IMR-90 (cell line): ENCODE measurements around the gene VPS13C. TPM values are rescaled to one million over a fixed set of nuclear protein-coding genes. Genes with fewer than 3 reads are reported as not detected.

Source experiments
- ATAC-seq: fragments of 200-7000 bp; cut with Tn5 transposase; 2 replicates; pipeline ENCODE4 v1.9.1; 2020; ENCODE audit warnings: low read depth, mild to moderate bottlenecking, moderate library complexity
- BruUV-seq: library from RNA; stranded (reverse); fragments of 400-500 nt; replicated peaks from 2 replicates; lab custom pipeline; 2021; lab: Mats Ljungman, UMichigan
- CTCF ChIA-PET: fragments of 300-600 bp; formaldehyde crosslinking; extraction: SDS; loops from one replicate; lab custom pipeline; 2021; ENCODE audit warnings: antibody characterized with exemption; lab: Yijun Ruan, JAX
- POLR2A ChIA-PET: fragments of 300-600 bp; sonication (Branson Sonifier 250); formaldehyde crosslinking; loops from one replicate; lab custom pipeline; 2022; ENCODE audit warnings: antibody characterized with exemption; ENCODE audit not compliant: unreplicated experiment; lab: Charles Lee
- DNase-seq: peaks from one replicate; pipeline ENCODE4 v3.0.0; 2013
- H2AFZ ChIP-seq: replicated peaks from 2 replicates; pipeline ENCODE3; 2013; ENCODE audit warnings: low read length, mild to moderate bottlenecking; ENCODE audit not compliant: poor library complexity
- H2AK5ac ChIP-seq: 2 replicates; pipeline ENCODE4 v1.6.1; 2013; ENCODE audit warnings: low read depth, low read length, inconsistent platforms
- H2AK9ac ChIP-seq: replicated peaks from 2 replicates; pipeline ENCODE3; 2013; ENCODE audit warnings: mild to moderate bottlenecking, low read depth, low read length, moderate library complexity; ENCODE audit not compliant: poor library complexity
- H2BK120ac ChIP-seq: 2 replicates; pipeline ENCODE4 v1.6.1; 2013; ENCODE audit warnings: low read depth, low read length, inconsistent platforms
- H2BK15ac ChIP-seq: 3 replicates; pipeline ENCODE4 v1.6.1; 2013; ENCODE audit warnings: low read depth, low read length, inconsistent platforms
- H2BK20ac ChIP-seq: 2 replicates; pipeline ENCODE4 v1.6.1; 2013; ENCODE audit warnings: low read depth, mild to moderate bottlenecking, inconsistent platforms, low read length, moderate library complexity
- H2BK5ac ChIP-seq: 2 replicates; pipeline ENCODE4 v1.6.1; 2013; ENCODE audit warnings: mild to moderate bottlenecking, low read depth, low read length, inconsistent platforms; ENCODE audit not compliant: poor library complexity, severe bottlenecking
- H3K14ac ChIP-seq: replicated peaks from 2 replicates; pipeline ENCODE4 v1.6.1; 2013; ENCODE audit warnings: low read depth, low read length, inconsistent platforms
- H3K18ac ChIP-seq: 2 replicates; pipeline ENCODE4 v1.6.1; 2013; ENCODE audit warnings: low read depth, low read length, control low read depth
- H3K23ac ChIP-seq: 2 replicates; pipeline ENCODE4 v1.6.1; 2013; ENCODE audit warnings: low read depth, low read length, inconsistent platforms
- H3K27ac ChIP-seq: 2 replicates; pipeline ENCODE4 v1.5.1; 2013; ENCODE audit warnings: mild to moderate bottlenecking, control low read depth, low read length; ENCODE audit not compliant: insufficient read depth
- H3K27me3 ChIP-seq: 2 replicates; pipeline ENCODE4 v1.6.1; 2013; ENCODE audit warnings: low read length; ENCODE audit not compliant: control insufficient read depth, insufficient read depth
- H3K36me3 ChIP-seq: 2 replicates; pipeline ENCODE4 v1.6.1; 2013; ENCODE audit warnings: low read length, mixed read lengths; ENCODE audit not compliant: control insufficient read depth, insufficient read depth
- H3K4ac ChIP-seq: 2 replicates; pipeline ENCODE4 v1.6.1; 2013; ENCODE audit warnings: low read depth, low read length, inconsistent platforms
- H3K4me1 ChIP-seq: 2 replicates; pipeline ENCODE4 v1.6.1; 2013; ENCODE audit warnings: low read length, mixed read lengths; ENCODE audit not compliant: control insufficient read depth, insufficient read depth
- H3K4me2 ChIP-seq: 2 replicates; pipeline ENCODE4 v1.6.1; 2013; ENCODE audit warnings: low read depth, mild to moderate bottlenecking, control low read depth, low read length, moderate library complexity
- H3K4me3 ChIP-seq: 2 replicates; pipeline ENCODE4 v1.5.1; 2013; ENCODE audit warnings: low read depth, mild to moderate bottlenecking, control low read depth, low read length, moderate library complexity; ENCODE audit not compliant: insufficient read depth
- H3K56ac ChIP-seq: 2 replicates; pipeline ENCODE4 v1.6.1; 2013; ENCODE audit warnings: low read length, inconsistent platforms; ENCODE audit not compliant: insufficient read depth; ENCODE audit errors: extremely low read depth
- H3K79me1 ChIP-seq, 2 experiments: 2 replicates each; pipeline ENCODE4 v1.6.1; 2013; ENCODE audit warnings: low read length in 2 of 2, inconsistent platforms in 1 of 2, low read depth in 1 of 2
- H3K9ac ChIP-seq: 2 replicates; pipeline ENCODE4 v1.6.1; 2013; ENCODE audit warnings: low read depth, low read length, control low read depth
- H3K9me1 ChIP-seq: 2 replicates; pipeline ENCODE4 v1.6.1; 2013; ENCODE audit warnings: low read length, inconsistent platforms; ENCODE audit not compliant: insufficient read depth
- H3K9me3 ChIP-seq: 2 replicates; pipeline ENCODE4 v1.6.1; 2013; ENCODE audit warnings: low read length; ENCODE audit not compliant: control insufficient read depth, insufficient read depth
- H4K20me1 ChIP-seq: 2 replicates; pipeline ENCODE4 v1.6.1; 2013; ENCODE audit warnings: low read length, inconsistent platforms; ENCODE audit not compliant: insufficient read depth
- H4K5ac ChIP-seq: 2 replicates; pipeline ENCODE4 v1.6.1; 2013; ENCODE audit warnings: mild to moderate bottlenecking, low read depth, low read length, control low read depth
- H4K8ac ChIP-seq, 2 experiments: 2 replicates each; pipeline ENCODE4 v1.6.1; 2013; ENCODE audit warnings: low read depth in 2 of 2, low read length in 2 of 2, control low read depth in 1 of 2, inconsistent platforms in 1 of 2
- H4K91ac ChIP-seq: 2 replicates; pipeline ENCODE4 v1.6.1; 2013; ENCODE audit warnings: low read depth, low read length, inconsistent platforms; ENCODE audit not compliant: insufficient read depth
- BHLHE40 ChIP-seq: fragments of 150-350 bp; IDR thresholded peaks from 2 replicates; pipeline ENCODE4 v1.6.1; 2016; ENCODE audit warnings: mild to moderate bottlenecking, low read depth, low read length
- CHD1 ChIP-seq: IDR thresholded peaks from 2 replicates; pipeline ENCODE4 v1.6.1; 2012; ENCODE audit warnings: low read depth, low read length, improper control_type of control experiment
- CTCF ChIP-seq: conservative IDR thresholded peaks from 2 replicates; pipeline ENCODE4 v1.5.1; 2012; ENCODE audit warnings: mild to moderate bottlenecking, low read depth, low read length, improper control_type of control experiment
- ELK1 ChIP-seq: fragments of 150-350 bp; IDR thresholded peaks from 2 replicates; pipeline ENCODE4 v1.6.1; 2016; ENCODE audit warnings: low read depth, mild to moderate bottlenecking, low read length, moderate library complexity, borderline replicate concordance
- MAFK ChIP-seq: IDR thresholded peaks from 2 replicates; pipeline ENCODE4 v1.6.1; 2012; ENCODE audit warnings: low read depth, low read length, improper control_type of control experiment
- MAZ ChIP-seq: IDR thresholded peaks from 2 replicates; pipeline ENCODE4 v1.6.1; 2012; ENCODE audit warnings: low read depth, mild to moderate bottlenecking, low read length, improper control_type of control experiment, moderate library complexity, borderline replicate concordance
- MXI1 ChIP-seq: IDR thresholded peaks from 2 replicates; pipeline ENCODE4 v1.6.1; 2012; ENCODE audit warnings: low read depth, mild to moderate bottlenecking, low read length, moderate library complexity, borderline replicate concordance
- NFE2L2 ChIP-seq: fragments of 150-350 bp; IDR thresholded peaks from 2 replicates; pipeline ENCODE4 v1.6.1; 2016; ENCODE audit warnings: low read depth, mild to moderate bottlenecking, low read length
- POLR2A ChIP-seq: IDR thresholded peaks from 2 replicates; pipeline ENCODE4 v1.6.1; 2012; ENCODE audit warnings: mild to moderate bottlenecking, low read depth, low read length
- RAD21 ChIP-seq: IDR thresholded peaks from 2 replicates; pipeline ENCODE4 v1.6.1; 2012; ENCODE audit warnings: low read length, improper control_type of control experiment
- RCOR1 ChIP-seq: IDR thresholded peaks from 2 replicates; pipeline ENCODE4 v1.6.1; 2012; ENCODE audit warnings: mild to moderate bottlenecking, low read length, improper control_type of control experiment; ENCODE audit not compliant: insufficient replicate concordance
- RFX5 ChIP-seq: IDR thresholded peaks from 2 replicates; pipeline ENCODE4 v1.8.0; 2012; ENCODE audit warnings: low read depth, mild to moderate bottlenecking, low read length, moderate library complexity
- SMC3 ChIP-seq: fragments of 150-350 bp; IDR thresholded peaks from 2 replicates; pipeline ENCODE4 v1.6.1; 2016; ENCODE audit warnings: low read depth, mild to moderate bottlenecking, antibody characterized with exemption, low read length, moderate library complexity
- USF2 ChIP-seq: fragments of 150-350 bp; IDR thresholded peaks from 2 replicates; pipeline ENCODE4 v1.6.1; 2017; ENCODE audit warnings: mild to moderate bottlenecking, antibody characterized with exemption, low read length, low read depth
- WGBS, 2 experiments: methylation state at CpG; one replicate each; pipeline versions ENCODE4 v1.1.5 to v1.1.7; 2013; ENCODE audit warnings: missing lambda C conversion rate in 2 of 2; ENCODE audit not compliant: insufficient read length in 1 of 2; ENCODE audit errors: extremely low coverage in 2 of 2; 5-methylcytosine and 5-hydroxymethylcytosine counted together
- dilution Hi-C: fragments of 300-500 bp; cut with HindIII; formaldehyde crosslinking; loops from one replicate; pipeline ENCODE4 v1.14.3; 2018; ENCODE audit warnings: low sequenced_read_pairs; ENCODE audit not compliant: unreplicated experiment
- in situ Hi-C: fragments of 300-500 bp; cut with MboI; formaldehyde crosslinking; loops from 3 replicates; pipeline ENCODE4 v1.14.3; 2019; ENCODE audit warnings: low sequenced_read_pairs, inconsistent platforms, mixed read lengths
- intact Hi-C: fragments of 100-400 bp; cut with micrococcal nuclease; formaldehyde crosslinking; loops from 2 replicates; pipeline ENCODE4 v1.10.0; 2022
- polyA plus RNA-seq, 3 experiments: library from polyadenylated mRNA; depleted of rRNA; stranded (reverse); fragments of >200 nt; gene quantifications; 2 replicates each; pipeline ENCODE4 v1.2.3, GENCODE V29; 2012; ENCODE audit warnings: low replicate concordance in 1 of 3
- total RNA-seq: library from RNA; depleted of rRNA; stranded (reverse); fragments of >200 nt; gene quantifications from 2 replicates; pipeline ENCODE4 v1.2.3, GENCODE V29; 2012

Gene VPS13C
- total and polyA plus RNA-seq, 2 of the 4 experiments (the other 2 are of a cell fraction): 8.1 to 32.8 TPM

GRCh38 chr15:62051166-62051565 lies 9.1 kb downstream of the VPS13C start:
- H3K23ac ChIP-seq: no peak overlapping the region
- H3K27me3 ChIP-seq: no peaks in the 10 kb centered on the region
- H4K8ac ChIP-seq: no peak overlapping the region
- WGBS, 2 experiments: no CpG with 5 or more reads among the region's 4 CpGs
- no peaks in the 10 kb centered on the region for H3K36me3 ChIP-seq
- no peak for ATAC-seq
- no peak overlapping the region for H3K4ac ChIP-seq
- H2BK15ac ChIP-seq: no peak overlapping the region
- no peak overlapping the region for H2BK20ac ChIP-seq
- H3K9me1 ChIP-seq: peaks cover 2% of the 10 kb centered on the region; the same call in 1 of the 2 replicates
- H3K79me1 ChIP-seq: peaks cover 26 to 31% of the 10 kb centered on the region in 2 experiments; a peak in 3 of 4 replicates
- no peak overlapping the region for H3K18ac ChIP-seq
- no peak overlapping the region for H3K4me2 ChIP-seq
- H3K4me1 ChIP-seq: no peaks in the 10 kb centered on the region
- intact Hi-C loops: no loop called here
- TF ChIP-seq MXI1 (no peak), RFX5 (no peak), CTCF (no peak), POLR2A (no peak), MAZ (no peak), RCOR1 (no peak), ELK1 (no peak), MAFK (no peak), RAD21 (no peak), CHD1 (no peak), USF2 (no peak), BHLHE40 (no peak), NFE2L2 (no peak), SMC3 (no peak)
- H2BK120ac ChIP-seq: no peak overlapping the region
- dilution Hi-C loops: no loop called here
- ChIA-PET POLR2A (no interaction called here), CTCF (interaction anchor here (1.6 kb wide), 1 partner anchor 9 kb away, joined by 5 read pairs; the partner anchor contains the start of gene VPS13C)
- no peak overlapping the region for H3K14ac ChIP-seq
- no peak overlapping the region for H4K91ac ChIP-seq
- H2AK5ac ChIP-seq: no peak overlapping the region
- H4K5ac ChIP-seq: no peak overlapping the region
- no peak overlapping the region for H3K4me3 ChIP-seq
- no peak overlapping the region for H3K56ac ChIP-seq
- no peak overlapping the region for H3K9ac ChIP-seq
- H2AFZ ChIP-seq: no peak overlapping the region
- in situ Hi-C loops: no loop called here
- H3K9me3 ChIP-seq: no peaks in the 10 kb centered on the region
- H2BK5ac ChIP-seq: no peak overlapping the region
- DNase-seq: no peak
- H4K20me1 ChIP-seq: peaks cover 17% of the 10 kb centered on the region; the same call in 1 of the 2 replicates
- no peak overlapping the region for H3K27ac ChIP-seq
- no TSS peak for BruUV-seq
- H2AK9ac ChIP-seq: no peak overlapping the region
